ENCODE measurements around the gene APP. TPM values are rescaled to one million over a fixed set of nuclear protein-coding genes. Genes with fewer than 3 reads are reported as not detected.
A peak's percentile ranks its signal among the peaks of the same experiment; 100 is the strongest.

Gene APP
- total RNA-seq, 1 experiment from 2014 or later, result 266 TPM

DNA sequence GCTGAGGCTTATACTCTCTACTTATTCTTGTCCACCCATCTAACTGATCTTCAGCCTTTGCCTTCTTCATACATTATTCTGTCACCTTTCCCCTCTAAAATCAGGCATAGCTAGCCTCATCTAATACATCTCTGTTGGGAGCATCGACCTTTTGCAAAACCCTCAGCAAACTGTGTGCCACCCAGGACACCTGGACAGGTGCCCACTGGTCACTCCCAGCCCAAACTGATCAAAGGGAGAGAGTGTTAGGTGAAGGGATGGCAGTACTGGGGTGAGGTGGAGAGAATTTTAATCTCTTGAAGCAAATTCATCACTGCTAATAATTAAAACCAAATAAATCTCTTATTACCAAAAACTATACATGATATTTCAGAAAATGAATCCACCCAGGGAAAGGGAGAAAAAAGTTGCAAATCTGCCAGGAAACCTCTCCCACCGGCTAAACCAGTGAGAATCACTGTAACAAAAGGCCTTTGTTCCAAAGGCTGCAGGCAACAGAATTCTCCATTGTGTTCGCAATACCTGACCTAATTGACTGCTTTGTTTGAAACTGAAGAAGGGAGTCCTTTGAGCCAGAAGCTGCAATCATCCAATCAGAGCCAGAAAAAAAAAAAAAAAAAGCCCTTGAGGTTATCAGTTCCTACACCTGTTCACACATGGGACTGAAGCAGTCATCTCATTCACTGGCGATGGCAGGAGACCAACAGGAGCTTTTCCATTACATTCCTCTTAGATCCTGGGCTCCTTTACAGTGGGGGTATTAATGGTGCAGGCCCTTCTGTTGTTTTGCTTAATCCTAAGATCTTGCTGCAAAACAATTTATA, 172.6 kb downstream of the APP start:
- Histone ChIP-seq H3K79me2 (ENCODE audit: low read length) (no peaks in the 10 kb centered on the region), H3K9ac (ENCODE audit: low read length) (no peak overlapping the region), H2AFZ (ENCODE audit: low read length) (no peak overlapping the region), H4K20me1 (ENCODE audit: low read length) (no peaks in the 10 kb centered on the region), H3K36me3 (ENCODE audit: low read depth, low read length) (peaks cover 21% of the 10 kb centered on the region), H3K27me3 (ENCODE audit: low read length) (no peaks in the 10 kb centered on the region), H3F3A (ENCODE audit: low read length, unreplicated experiment) (no peaks in the 10 kb centered on the region), H3K27ac (ENCODE audit: low read length) (peak overlapping the region; percentile 52), H3K4me1 (ENCODE audit: insufficient read depth, low read length) (peaks cover 10% of the 10 kb centered on the region; the same call in 1 of the 2 replicates), H3K9me3 (ENCODE audit: low read length) (no peaks in the 10 kb centered on the region), H3K4me2 (ENCODE audit: low read length) (no peak overlapping the region), H3K4me3 (ENCODE audit: low read length) (no peak overlapping the region), H3K9me2 (replicated peaks; ENCODE audit: low read length) (no peaks in the 10 kb centered on the region)
- TSS peak; percentile 8 for BruUV-seq (replicated peaks)
- DNase-seq (peak; percentile 68), ATAC-seq (peak; percentile 71)
- ChIA-PET CTCF (interaction anchor here (0.7 kb wide), 1 partner anchor 22 kb away, joined by 7 read pairs; no protein-coding TSS in a partner anchor), POLR2A (ENCODE audit: unreplicated experiment) (no interaction called here)
- intact Hi-C loops (cut with micrococcal nuclease), result no loop called here
- TF ChIP-seq EZH2phosphoT487 (IDR thresholded peaks at IDR 0.05; ENCODE audit: borderline replicate concordance, low read length), result no peak
- no peak for TF ChIP-seq CTCF (conservative IDR thresholded peaks at IDR 0.05; ENCODE audit: low read depth, low read length)
- no peak for TF ChIP-seq EZH2 (IDR thresholded peaks at IDR 0.05; ENCODE audit: low read length, unreplicated experiment)

- no peak overlapping the region for H3K4me3 ChIP-seq (ENCODE audit: low read length)
- no peak overlapping the region for H3K4me2 ChIP-seq (ENCODE audit: low read length)
- ChIA-PET POLR2A (ENCODE audit: unreplicated experiment) (no interaction called here), CTCF (no interaction called here)
- no peak overlapping the region for H2AFZ ChIP-seq (ENCODE audit: low read length)
- H3K9ac ChIP-seq (ENCODE audit: low read length), result no peak overlapping the region
- peaks cover 10% of the 10 kb centered on the region; the same call in 1 of the 2 replicates for H3K4me1 ChIP-seq (ENCODE audit: insufficient read depth, low read length)
- DNase-seq, result no peak
- no peaks in the 10 kb centered on the region for H3K27me3 ChIP-seq (ENCODE audit: low read length)
- no peak for ATAC-seq
- no peak for TF ChIP-seq CTCF (conservative IDR thresholded peaks at IDR 0.05; ENCODE audit: low read depth, low read length)
- TF ChIP-seq EZH2 (IDR thresholded peaks at IDR 0.05; ENCODE audit: low read length, unreplicated experiment), result no peak
- no peak for TF ChIP-seq EZH2phosphoT487 (IDR thresholded peaks at IDR 0.05; ENCODE audit: borderline replicate concordance, low read length)
- intact Hi-C loops (cut with micrococcal nuclease), result no loop called here
- no peaks in the 10 kb centered on the region for H3F3A ChIP-seq (ENCODE audit: low read length, unreplicated experiment)
- no peaks in the 10 kb centered on the region for H3K9me2 ChIP-seq (replicated peaks; ENCODE audit: low read length)
- peaks cover 25% of the 10 kb centered on the region for H3K36me3 ChIP-seq (ENCODE audit: low read depth, low read length)
- H3K27ac ChIP-seq (ENCODE audit: low read length), result no peak overlapping the region
- no peaks in the 10 kb centered on the region for H3K9me3 ChIP-seq (ENCODE audit: low read length)
- no TSS peak for BruUV-seq (replicated peaks)
- no peaks in the 10 kb centered on the region for H3K79me2 ChIP-seq (ENCODE audit: low read length)
- H4K20me1 ChIP-seq (ENCODE audit: low read length), result no peaks in the 10 kb centered on the region
Observed at GRCh38 chr21:25995278-25995677, 175.3 kb downstream of the APP start.

GRCh38 chr21:25994758-25995163, 175.8 kb downstream of the APP start:
- Histone ChIP-seq H3K4me2 (ENCODE audit: low read length) (no peak overlapping the region), H3K4me3 (ENCODE audit: low read length) (no peak overlapping the region), H3K4me1 (ENCODE audit: insufficient read depth, low read length) (peaks cover 10% of the 10 kb centered on the region; the same call in 1 of the 2 replicates), H3K9me3 (ENCODE audit: low read length) (no peaks in the 10 kb centered on the region), H4K20me1 (ENCODE audit: low read length) (no peaks in the 10 kb centered on the region), H3K27me3 (ENCODE audit: low read length) (no peaks in the 10 kb centered on the region), H3K9ac (ENCODE audit: low read length) (no peak overlapping the region), H3K9me2 (replicated peaks; ENCODE audit: low read length) (no peaks in the 10 kb centered on the region), H3K36me3 (ENCODE audit: low read depth, low read length) (peaks cover 25% of the 10 kb centered on the region), H3K27ac (ENCODE audit: low read length) (no peak overlapping the region), H2AFZ (ENCODE audit: low read length) (no peak overlapping the region), H3K79me2 (ENCODE audit: low read length) (no peaks in the 10 kb centered on the region), H3F3A (ENCODE audit: low read length, unreplicated experiment) (no peaks in the 10 kb centered on the region)
- no peak for TF ChIP-seq EZH2 (IDR thresholded peaks at IDR 0.05; ENCODE audit: low read length, unreplicated experiment)
- TF ChIP-seq EZH2phosphoT487 (IDR thresholded peaks at IDR 0.05; ENCODE audit: borderline replicate concordance, low read length), result no peak
- no peak for TF ChIP-seq CTCF (conservative IDR thresholded peaks at IDR 0.05; ENCODE audit: low read depth, low read length)
- ChIA-PET POLR2A (ENCODE audit: unreplicated experiment) (no interaction called here), CTCF (interaction anchor here (0.6 kb wide), 1 partner anchor 49 kb away, joined by 4 read pairs; no protein-coding TSS in a partner anchor)
- intact Hi-C loops (cut with micrococcal nuclease), result no loop called here
- BruUV-seq (replicated peaks), result no TSS peak
- ATAC-seq (no peak), DNase-seq (no peak)

All from PC-3 (cell line).